Measurements from ENCODE around the gene SIGLEC10. TPM values are rescaled to one million over a fixed set of nuclear protein-coding genes. Genes with fewer than 3 reads are reported as not detected.
A peak's percentile ranks its signal among the peaks of the same experiment; 100 is the strongest.

Gene SIGLEC10
- total RNA-seq, 1 donor from 2014 or later, result 12.9 TPM

DNA sequence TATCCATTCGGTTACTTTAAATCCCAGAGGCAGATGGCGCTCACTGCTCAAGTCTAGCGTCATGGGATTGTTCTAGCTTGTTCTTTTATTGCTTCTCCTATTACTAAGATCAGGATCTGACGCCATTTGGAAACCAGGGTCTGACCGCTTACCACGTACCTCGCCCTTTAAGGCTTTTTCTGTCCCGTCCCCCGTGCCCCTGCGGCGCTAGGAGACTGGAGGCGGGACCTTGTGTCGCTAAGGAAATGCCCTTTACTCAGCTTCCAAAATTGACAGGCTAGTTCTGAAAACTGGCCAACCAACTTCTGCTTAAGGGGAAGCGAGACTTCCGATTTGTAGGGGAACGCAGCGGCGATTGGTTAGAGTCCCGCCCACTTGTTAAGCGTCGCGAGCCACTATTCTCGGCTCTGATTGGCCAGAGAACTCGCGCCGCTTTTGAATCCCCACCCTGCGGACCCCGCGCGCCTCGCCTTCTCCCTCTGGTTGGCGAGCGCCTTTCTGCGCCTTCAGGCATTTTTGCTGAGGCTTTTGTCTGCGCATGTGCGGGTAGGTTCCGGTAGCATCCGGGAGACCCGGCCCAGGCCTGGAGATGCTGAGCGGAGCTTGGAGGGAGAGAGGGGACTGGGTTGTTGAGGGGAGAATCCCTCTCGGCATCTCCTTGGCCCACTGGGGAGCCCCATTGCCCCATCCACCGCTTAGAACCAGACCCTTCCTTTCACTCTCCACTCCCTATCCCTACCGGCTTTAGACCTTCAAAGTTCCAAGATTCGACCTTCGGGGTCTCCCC is 23.2 kb downstream of the SIGLEC10 start:
- DNase-seq (ENCODE audit: low spot score), result peak; percentile 96

DNA sequence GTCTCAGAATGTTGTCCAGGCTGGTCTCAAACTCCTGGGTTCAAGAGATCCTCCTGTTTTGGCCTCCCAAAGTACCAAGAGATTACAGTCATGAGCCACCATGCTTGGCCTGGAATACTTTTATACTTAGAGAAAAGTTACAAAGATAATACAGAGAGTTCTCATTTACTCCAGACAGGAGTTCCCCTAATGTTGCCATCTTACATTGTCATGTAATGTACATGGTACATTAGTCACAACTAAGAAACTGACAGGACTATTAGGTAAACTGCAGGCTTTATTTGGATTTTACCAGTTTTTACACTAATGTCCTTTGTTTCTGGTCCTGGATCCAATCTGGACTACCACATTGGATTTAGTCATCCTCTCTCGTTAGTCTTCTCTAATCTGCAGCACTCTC is 24.7 kb downstream of the SIGLEC10 start:
- no peak for DNase-seq (ENCODE audit: low spot score)

- no peak for DNase-seq (ENCODE audit: low spot score)
Measured at GRCh38 chr19:51391073-51391611, 26.3 kb downstream of the SIGLEC10 start.

DNA sequence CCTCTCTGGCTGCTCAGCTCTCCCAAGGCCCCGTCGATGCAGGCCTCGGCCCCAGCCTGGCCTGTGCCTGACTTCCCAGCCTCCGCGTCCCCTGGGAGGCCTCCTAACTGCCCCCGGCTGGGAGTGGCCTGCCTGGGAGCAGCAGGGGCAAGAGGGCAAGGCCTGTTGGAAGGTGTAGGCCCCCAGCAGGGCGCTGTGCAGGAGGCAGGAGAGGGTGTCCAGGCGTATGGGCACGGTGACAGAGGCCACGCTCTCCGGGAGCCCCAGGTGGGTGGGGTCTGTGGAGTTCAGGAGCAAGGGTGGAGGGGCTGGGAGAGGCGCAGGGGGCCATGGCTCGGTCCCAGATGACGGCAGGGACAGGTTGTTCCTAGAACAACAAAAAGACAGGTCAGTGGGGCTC is 28.3 kb downstream of the SIGLEC10 start:
- no peak for DNase-seq (ENCODE audit: low spot score)

GRCh38 chr19:51387924-51388389 is 29.5 kb downstream of the SIGLEC10 start, which contains the start of gene LIM2:
Gene LIM2 (minus strand): TSS chr19:51387974. CDS start chr19:51387443, 531 bp downstream.
- DNase-seq (ENCODE audit: low spot score), result no peak

DNA sequence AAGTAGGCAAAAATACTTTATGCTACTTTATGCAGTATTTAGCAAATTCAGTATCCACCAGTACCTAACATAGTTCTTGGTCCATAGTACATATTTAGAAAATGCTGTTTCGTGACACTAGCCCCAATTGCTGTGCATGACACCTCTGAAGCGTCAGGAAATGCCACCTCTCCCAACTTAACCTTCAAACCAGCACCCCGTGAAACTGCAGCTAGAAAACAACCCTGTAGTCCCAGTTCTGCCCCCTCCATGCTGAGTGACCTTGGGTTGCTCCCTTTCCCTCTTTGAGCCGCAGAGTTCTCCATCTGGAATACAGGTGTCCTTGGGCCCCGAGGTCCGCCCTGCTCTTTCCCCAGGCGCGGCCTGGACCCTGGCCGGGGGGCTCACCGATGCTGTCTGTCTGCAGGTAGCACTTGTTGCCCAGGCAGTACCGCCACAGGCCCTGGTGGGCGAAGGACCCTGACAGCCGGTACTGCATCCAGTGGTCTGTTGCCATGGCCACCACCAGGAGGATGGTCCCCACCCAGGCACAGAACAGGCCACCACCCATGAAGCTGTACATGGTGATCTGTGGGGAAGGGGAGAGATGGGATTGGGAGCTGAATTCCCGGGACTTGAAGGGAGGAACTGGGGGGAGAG is 30.4 kb downstream of the SIGLEC10 start:
- DNase-seq (ENCODE audit: low spot score), result no peak

DNA sequence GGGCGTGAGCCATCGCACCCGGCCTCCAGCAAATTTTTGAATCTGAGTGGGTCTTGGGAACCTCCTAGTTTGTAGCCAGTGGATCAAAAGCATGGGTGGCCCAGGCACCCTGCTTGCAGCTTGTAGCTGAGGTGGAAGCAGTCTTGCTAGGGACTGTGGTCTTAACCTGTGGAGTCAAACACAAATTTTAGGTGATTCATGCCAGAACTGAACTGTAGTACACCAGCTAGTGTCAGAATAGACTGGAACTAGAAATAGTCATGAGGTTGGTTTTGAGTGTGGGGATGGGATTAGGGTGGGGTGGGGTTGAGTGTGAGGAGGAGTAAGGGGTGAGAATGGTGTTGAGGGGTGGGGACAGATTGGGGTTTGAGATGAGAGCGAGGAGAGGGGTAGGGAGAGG is 35.4 kb downstream of the SIGLEC10 start:
- DNase-seq (ENCODE audit: low spot score), result no peak

- DNase-seq (ENCODE audit: low spot score), result no peak
Measured at GRCh38 chr19:51380379-51380778, 37.1 kb downstream of the SIGLEC10 start.

- DNase-seq (ENCODE audit: low spot score), result no peak
Measured at GRCh38 chr19:51377422-51377821, 40.0 kb downstream of the SIGLEC10 start.

- no peak for DNase-seq (ENCODE audit: low spot score)
Measured at GRCh38 chr19:51375504-51376221, 41.8 kb downstream of the SIGLEC10 start.

GRCh38 chr19:51372649-51373504 is 44.6 kb downstream of the SIGLEC10 start, which contains the start of gene NKG7:
Gene NKG7 (minus strand): TSS chr19:51372654. CDS start chr19:51372535, 119 bp downstream.
- DNase-seq (ENCODE audit: low spot score), result no peak

- no peak for DNase-seq (ENCODE audit: low spot score)
Measured at GRCh38 chr19:51372021-51372648, 45.3 kb downstream of the SIGLEC10 start.

DNA sequence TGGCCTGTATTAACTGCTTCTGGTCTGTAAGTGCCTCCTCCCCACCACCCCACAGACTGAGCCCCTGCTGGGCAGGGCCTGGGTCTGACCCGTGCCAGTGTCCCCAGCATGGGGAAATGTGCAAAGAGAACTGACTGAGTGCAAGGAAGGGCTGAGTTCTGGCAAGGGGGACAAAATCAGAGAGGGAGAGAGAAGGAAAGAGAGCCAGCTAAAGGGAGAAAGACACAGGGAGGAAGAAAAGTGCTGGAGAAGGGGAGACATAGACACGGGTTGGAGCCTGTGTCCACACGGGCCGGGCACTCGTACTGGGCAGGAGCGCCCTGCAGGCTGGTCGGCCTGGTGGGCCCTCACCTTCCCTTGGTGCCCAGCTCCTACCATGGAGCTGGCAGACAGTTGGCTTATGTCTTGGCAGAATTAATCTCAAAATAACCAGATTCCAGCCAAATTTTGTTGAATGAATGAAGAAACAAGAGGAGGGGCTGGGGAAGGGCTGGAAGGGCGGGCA is 46.2 kb downstream of the SIGLEC10 start:
- DNase-seq (ENCODE audit: low spot score), result no peak

DNA sequence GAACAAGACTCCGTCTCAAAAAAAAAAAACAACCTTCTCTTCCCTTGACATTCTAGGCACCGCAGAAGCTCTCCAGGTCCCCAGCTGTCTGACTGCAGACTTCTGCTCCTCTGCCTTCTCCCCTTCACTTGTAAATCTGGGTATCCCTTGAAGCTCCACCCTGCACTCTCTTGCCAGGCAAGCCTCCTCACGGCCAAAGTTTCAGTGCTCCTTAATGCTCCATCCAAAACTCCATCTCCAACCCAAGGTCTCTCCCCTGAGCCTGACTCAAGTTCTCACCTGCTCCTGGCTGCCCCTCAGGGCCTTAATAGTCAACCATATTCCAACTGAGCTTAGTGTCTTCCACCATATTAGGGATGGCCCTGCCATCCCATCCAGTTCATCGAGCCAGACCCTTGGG is 47.2 kb downstream of the SIGLEC10 start:
- DNase-seq (ENCODE audit: low spot score), result no peak

DNA sequence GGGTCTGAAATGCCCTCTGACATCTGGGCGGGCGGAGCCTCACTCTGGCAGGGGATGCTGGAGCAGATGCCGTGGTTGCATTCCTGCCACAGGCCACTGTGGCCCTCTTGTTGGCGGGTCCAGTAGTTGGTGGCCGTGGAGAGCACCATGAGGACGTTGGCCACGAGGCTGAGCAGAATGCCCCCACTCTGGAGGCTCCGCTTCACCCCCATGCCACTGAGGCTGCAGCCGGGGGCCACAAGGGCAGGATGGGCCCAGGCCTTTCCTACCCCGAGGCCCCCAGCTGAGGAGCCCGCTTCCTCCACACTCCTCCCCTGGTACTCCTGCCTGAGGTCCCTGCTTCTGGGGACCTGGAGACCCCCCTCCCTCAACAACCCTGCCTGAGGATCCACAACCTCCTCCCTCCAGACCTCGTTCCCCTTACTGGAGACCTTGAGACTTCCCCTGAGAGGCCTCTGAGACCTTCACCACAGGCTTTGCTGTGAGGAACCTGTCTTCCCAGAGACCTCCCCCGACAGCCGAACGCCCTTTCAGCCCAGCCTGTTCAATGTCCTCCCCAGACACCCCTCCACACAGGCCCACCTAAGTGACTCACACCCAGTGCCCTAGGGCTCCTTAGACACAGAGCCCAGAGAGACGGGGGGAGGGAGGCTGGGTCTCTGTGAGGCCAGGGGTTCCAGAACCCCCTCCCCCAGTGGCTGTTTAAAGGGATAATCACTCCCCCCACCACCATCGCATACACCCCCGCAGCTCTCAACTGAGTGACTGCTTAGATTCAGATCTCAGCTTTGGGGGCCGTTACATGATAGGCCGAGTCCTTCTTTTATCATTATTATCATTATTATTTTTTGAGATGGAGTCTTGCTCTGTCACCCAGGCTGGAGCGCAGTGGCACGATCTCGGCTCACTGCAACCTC is 48.8 kb downstream of the SIGLEC10 start, which contains the start of gene CLDND2:
Gene CLDND2 (minus strand): TSS at position 638 of the 917 bp plus-strand sequence. CDS start 426 bp downstream, at position 212.
- no peak for DNase-seq (ENCODE audit: low spot score)

DNA sequence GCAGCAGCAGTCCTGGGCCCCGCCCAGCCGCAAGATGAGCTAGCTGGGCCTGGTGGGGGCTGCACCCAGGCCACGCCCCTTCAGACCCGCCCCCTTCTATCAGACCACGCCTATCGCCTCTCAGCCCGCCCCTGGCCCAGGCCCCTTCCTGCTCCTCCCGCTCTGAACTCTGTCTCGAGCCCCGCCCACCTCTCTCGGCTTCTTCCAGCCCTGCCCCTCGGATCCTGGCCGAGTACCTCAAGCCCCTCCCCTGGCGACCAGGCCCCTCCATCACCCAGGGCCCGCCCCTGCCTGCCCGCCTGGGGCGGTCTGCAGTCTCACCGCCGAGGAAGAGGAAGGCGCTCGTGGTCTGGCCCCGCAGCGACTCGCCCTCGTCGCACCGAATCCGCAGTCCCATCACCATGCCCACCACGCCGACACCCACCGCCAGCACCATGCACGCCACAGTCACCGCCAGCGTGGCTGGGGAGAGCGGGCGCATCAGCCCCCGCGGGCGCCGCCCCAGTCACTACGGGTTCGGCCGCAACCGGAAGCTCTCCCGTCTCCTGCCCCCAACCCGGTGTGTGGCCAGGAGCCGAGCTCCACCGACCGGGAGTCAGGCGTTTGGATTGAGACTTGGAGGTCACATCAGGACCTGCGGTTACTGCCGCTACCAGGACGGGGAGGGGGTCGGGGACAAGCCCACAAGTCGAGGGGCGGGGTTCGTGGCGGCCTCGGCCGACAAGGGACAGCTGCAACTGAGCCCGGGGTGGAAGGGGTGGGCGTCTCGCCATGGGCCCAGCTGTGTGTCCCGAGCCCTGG is 49.7 kb downstream of the SIGLEC10 start:
- peak; percentile 99 for DNase-seq (ENCODE audit: low spot score)

GRCh38 chr19:51367255-51367564 is 50.2 kb downstream of the SIGLEC10 start:
- DNase-seq (ENCODE audit: low spot score), result no peak
